Endothelial cell of umbilical vein (primary cell): ENCODE measurements around the gene CAMTA1. TPM values are rescaled to one million over a fixed set of nuclear protein-coding genes. Genes with fewer than 3 reads are reported as not detected.

Source experiments
- BruUV-seq: library from RNA; stranded (reverse); fragments of 400-500 nt; replicated peaks from 2 replicates; lab custom pipeline; 2021; lab: Mats Ljungman, UMichigan
- CTCF ChIA-PET: fragments of 300-600, 350-600 bp; sonication (Branson Sonifier 250); formaldehyde crosslinking; loops from one replicate; lab custom pipeline; 2021; ENCODE audit warnings: antibody characterized with exemption, inconsistent platforms; lab: Charles Lee
- POLR2A ChIA-PET: fragments of 300-600, 350-600 bp; sonication (Branson Sonifier 250); formaldehyde crosslinking; loops from one replicate; lab custom pipeline; 2021; ENCODE audit warnings: antibody characterized with exemption, inconsistent platforms; lab: Charles Lee
- DNase-seq: peaks from one replicate; pipeline ENCODE4 v3.0.0-alpha.2; 2011; ENCODE audit warnings: low read depth, low spot score
- FAIRE-seq: peaks from 2 replicates; lab custom pipeline; 2011; peaks lifted over from hg19 to GRCh38; lab: Jason Lieb, UNC
- H2AFZ ChIP-seq: 2 replicates; pipeline ENCODE4 v1.6.0; 2012; ENCODE audit warnings: low read depth, low read length, control low read depth, inconsistent platforms
- H3K27ac ChIP-seq: 2 replicates; pipeline ENCODE4 v1.5.1; 2011; ENCODE audit warnings: low read depth, mild to moderate bottlenecking, control low read depth, low read length, moderate library complexity; ENCODE audit not compliant: insufficient read depth
- H3K27me3 ChIP-seq, 2 experiments: 2 replicates each; pipeline versions ENCODE4 v1.6.0 to v1.6.1; 2011; ENCODE audit warnings: low read length in 2 of 2, mixed read lengths in 1 of 2; ENCODE audit not compliant: control insufficient read depth in 2 of 2, insufficient read depth in 2 of 2
- H3K36me3 ChIP-seq, 2 experiments: 2 replicates in 1 of 2; 3 replicates in 1 of 2; pipeline ENCODE4 v1.5.1; 2011; ENCODE audit warnings: low read length in 2 of 2, mild to moderate bottlenecking in 1 of 2, moderate library complexity in 1 of 2; ENCODE audit not compliant: control insufficient read depth in 2 of 2, insufficient read depth in 2 of 2; ENCODE audit errors: extremely low read depth in 1 of 2
- H3K4me1 ChIP-seq: 3 replicates; pipeline ENCODE4 v1.5.1; 2011; ENCODE audit warnings: mild to moderate bottlenecking, low read length; ENCODE audit not compliant: control insufficient read depth, insufficient read depth; ENCODE audit errors: extremely low read depth
- H3K4me2 ChIP-seq: 2 replicates; pipeline ENCODE4 v1.6.1; 2011; ENCODE audit warnings: low read length, control low read depth, mixed read lengths; ENCODE audit not compliant: insufficient read depth
- H3K4me3 ChIP-seq, 3 experiments: fragments of 200-600 bp in 1 of 3; sonication (generic), shearing (Covaris generic) in 1 of 3; replicated peaks in 1 of 3; 2 replicates each; pipeline ENCODE4 v1.5.1; 2011 to 2016; ENCODE audit warnings: control low read depth in 3 of 3, low read length in 3 of 3, mild to moderate bottlenecking in 2 of 3, inconsistent platforms in 1 of 3, low read depth in 1 of 3, moderate library complexity in 1 of 3; ENCODE audit not compliant: insufficient read depth in 1 of 3
- H3K79me2 ChIP-seq: 2 replicates; pipeline ENCODE4 v1.6.0; 2012; ENCODE audit warnings: low read length, inconsistent platforms; ENCODE audit not compliant: control insufficient read depth, insufficient read depth
- H3K9ac ChIP-seq: replicated peaks from 2 replicates; pipeline ENCODE3; 2011; ENCODE audit warnings: low read length, control low read depth; ENCODE audit not compliant: insufficient read depth; ENCODE audit errors: extremely low read depth
- H3K9me1 ChIP-seq: replicated peaks from 3 replicates; pipeline ENCODE4 v1.6.0; 2011; ENCODE audit warnings: mild to moderate bottlenecking, low read length; ENCODE audit not compliant: control insufficient read depth, insufficient read depth; ENCODE audit errors: extremely low read depth
- H3K9me3 ChIP-seq: replicated peaks from 2 replicates; pipeline ENCODE4 v1.5.1; 2012; ENCODE audit warnings: low read length, inconsistent platforms; ENCODE audit not compliant: control insufficient read depth, insufficient read depth
- H4K20me1 ChIP-seq: replicated peaks from 2 replicates; pipeline ENCODE3; 2011; ENCODE audit warnings: mild to moderate bottlenecking, low read length; ENCODE audit not compliant: control insufficient read depth, insufficient read depth; ENCODE audit errors: extremely low read depth
- EZH2 ChIP-seq: IDR thresholded peaks from 2 replicates; pipeline ENCODE4 v1.6.1; 2012; ENCODE audit warnings: borderline replicate concordance, low read depth, mild to moderate bottlenecking, moderate library complexity, low read length, inconsistent platforms; ENCODE audit not compliant: severe bottlenecking
- FOS ChIP-seq: IDR thresholded peaks from 2 replicates; pipeline ENCODE4 v1.6.1; 2011; ENCODE audit warnings: mild to moderate bottlenecking, low read length, moderate library complexity, borderline replicate concordance; ENCODE audit not compliant: insufficient read depth
- GATA2 ChIP-seq: IDR thresholded peaks from 2 replicates; pipeline ENCODE4 v1.7.0; 2011; ENCODE audit warnings: low read depth, mild to moderate bottlenecking, moderate library complexity, mixed read lengths, low read length; ENCODE audit not compliant: insufficient read length, insufficient read depth
- JUN ChIP-seq: IDR thresholded peaks from 2 replicates; pipeline ENCODE4 v1.6.1; 2011; ENCODE audit warnings: borderline replicate concordance, low read depth; ENCODE audit not compliant: insufficient read length, insufficient read depth
- MAX ChIP-seq: IDR thresholded peaks from 2 replicates; pipeline ENCODE4 v1.6.1; 2011; ENCODE audit not compliant: insufficient read depth, insufficient read length
- MYC ChIP-seq: IDR thresholded peaks from one replicate; pipeline ENCODE4 v1.6.1; 2011; ENCODE audit warnings: mild to moderate bottlenecking, low read depth, low read length
- dilution Hi-C: fragments of 300-500 bp; cut with MboI; formaldehyde crosslinking; loops from one replicate; pipeline ENCODE4 v1.15.0; 2019; ENCODE audit warnings: low sequenced_read_pairs; ENCODE audit not compliant: extremely low pct_ligation_motif_present
- intact Hi-C: fragments of 100-400 bp; cut with micrococcal nuclease; formaldehyde crosslinking; loops from one replicate; pipeline ENCODE4 v1.10.0; 2022
- polyA plus RNA-seq, 4 experiments: library from polyadenylated mRNA; depleted of rRNA in 3 of 4; stranded (reverse) in 3 of 4; unstranded in 1 of 4; fragments of >200 nt; gene quantifications; 2 replicates each; pipeline versions ENCODE4 v1.2.1 to v1.2.3, GENCODE V29; 2011 to 2012; ENCODE audit warnings: missing spikeins in 1 of 4
- total RNA-seq: library from RNA; stranded (reverse); gene quantifications from 2 replicates; pipeline ENCODE4 v1.2.3, GENCODE V29; 2021
- TF ChIP-seq, protein P1 (sequence below), 2 donors: IDR thresholded peaks; 1 replicate in 1 of 2; 2 replicates in 1 of 2; pipeline ENCODE4 v1.5.1; 2011; ENCODE audit warnings: low read length in 2 of 2, mild to moderate bottlenecking in 2 of 2, moderate library complexity in 2 of 2, control low read depth in 1 of 2, inconsistent platforms in 1 of 2, low read depth in 1 of 2; ENCODE audit not compliant: insufficient read depth in 1 of 2; ENCODE audit errors: extremely low read depth in 1 of 2

Gene CAMTA1
- total and polyA plus RNA-seq, 2 donors (not counting 3 experiments of a cell fraction or from before 2014, with no cell fraction given), result 50.8 to 92.7 TPM

- no peak for DNase-seq
Observed at GRCh38 chr1:6971048-6971447, 185.8 kb downstream of the CAMTA1 start.

More at GRCh38 chr1:6971048-6971447, 185.8 kb downstream of the CAMTA1 start:
- Histone ChIP-seq H3K4me1 (no peaks in the 10 kb centered on the region), H3K4me3 (no peak overlapping the region), H3K9ac (no peak overlapping the region), H3K27me3 (no peaks in the 10 kb centered on the region), H4K20me1 (no peaks in the 10 kb centered on the region), H3K9me1 (no peaks in the 10 kb centered on the region), H3K4me2 (no peak overlapping the region), H3K36me3 (no peaks in the 10 kb centered on the region), H3K9me3 (no peaks in the 10 kb centered on the region), H2AFZ (no peak overlapping the region), H3K79me2 (no peaks in the 10 kb centered on the region), H3K27ac (no peak overlapping the region)
- ChIA-PET CTCF (interaction anchor here (0.7 kb wide), 1 partner anchor 11 kb away, joined by 3 read pairs; no protein-coding TSS in a partner anchor), POLR2A (no interaction called here)
- TF ChIP-seq FOS, result no peak
- no peak for TF ChIP-seq JUN
- TF ChIP-seq EZH2, result no peak
- TF ChIP-seq, protein P1, sequence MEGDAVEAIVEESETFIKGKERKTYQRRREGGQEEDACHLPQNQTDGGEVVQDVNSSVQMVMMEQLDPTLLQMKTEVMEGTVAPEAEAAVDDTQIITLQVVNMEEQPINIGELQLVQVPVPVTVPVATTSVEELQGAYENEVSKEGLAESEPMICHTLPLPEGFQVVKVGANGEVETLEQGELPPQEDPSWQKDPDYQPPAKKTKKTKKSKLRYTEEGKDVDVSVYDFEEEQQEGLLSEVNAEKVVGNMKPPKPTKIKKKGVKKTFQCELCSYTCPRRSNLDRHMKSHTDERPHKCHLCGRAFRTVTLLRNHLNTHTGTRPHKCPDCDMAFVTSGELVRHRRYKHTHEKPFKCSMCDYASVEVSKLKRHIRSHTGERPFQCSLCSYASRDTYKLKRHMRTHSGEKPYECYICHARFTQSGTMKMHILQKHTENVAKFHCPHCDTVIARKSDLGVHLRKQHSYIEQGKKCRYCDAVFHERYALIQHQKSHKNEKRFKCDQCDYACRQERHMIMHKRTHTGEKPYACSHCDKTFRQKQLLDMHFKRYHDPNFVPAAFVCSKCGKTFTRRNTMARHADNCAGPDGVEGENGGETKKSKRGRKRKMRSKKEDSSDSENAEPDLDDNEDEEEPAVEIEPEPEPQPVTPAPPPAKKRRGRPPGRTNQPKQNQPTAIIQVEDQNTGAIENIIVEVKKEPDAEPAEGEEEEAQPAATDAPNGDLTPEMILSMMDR (IDR thresholded peaks at IDR 0.05; ENCODE audit: extremely low read depth in 1 of 2, insufficient read depth in 1 of 2, low read depth in 1 of 2, low read length in 2 of 2), result no peak
- TF ChIP-seq MYC, result no peak
- TF ChIP-seq GATA2, result no peak
- TF ChIP-seq MAX, result no peak
- FAIRE-seq, result no peak
- dilution Hi-C loops (no loop called here), intact Hi-C loops (no loop called here)
- no TSS peak for BruUV-seq
